ENCODE data around the gene M1AP.

DNA sequence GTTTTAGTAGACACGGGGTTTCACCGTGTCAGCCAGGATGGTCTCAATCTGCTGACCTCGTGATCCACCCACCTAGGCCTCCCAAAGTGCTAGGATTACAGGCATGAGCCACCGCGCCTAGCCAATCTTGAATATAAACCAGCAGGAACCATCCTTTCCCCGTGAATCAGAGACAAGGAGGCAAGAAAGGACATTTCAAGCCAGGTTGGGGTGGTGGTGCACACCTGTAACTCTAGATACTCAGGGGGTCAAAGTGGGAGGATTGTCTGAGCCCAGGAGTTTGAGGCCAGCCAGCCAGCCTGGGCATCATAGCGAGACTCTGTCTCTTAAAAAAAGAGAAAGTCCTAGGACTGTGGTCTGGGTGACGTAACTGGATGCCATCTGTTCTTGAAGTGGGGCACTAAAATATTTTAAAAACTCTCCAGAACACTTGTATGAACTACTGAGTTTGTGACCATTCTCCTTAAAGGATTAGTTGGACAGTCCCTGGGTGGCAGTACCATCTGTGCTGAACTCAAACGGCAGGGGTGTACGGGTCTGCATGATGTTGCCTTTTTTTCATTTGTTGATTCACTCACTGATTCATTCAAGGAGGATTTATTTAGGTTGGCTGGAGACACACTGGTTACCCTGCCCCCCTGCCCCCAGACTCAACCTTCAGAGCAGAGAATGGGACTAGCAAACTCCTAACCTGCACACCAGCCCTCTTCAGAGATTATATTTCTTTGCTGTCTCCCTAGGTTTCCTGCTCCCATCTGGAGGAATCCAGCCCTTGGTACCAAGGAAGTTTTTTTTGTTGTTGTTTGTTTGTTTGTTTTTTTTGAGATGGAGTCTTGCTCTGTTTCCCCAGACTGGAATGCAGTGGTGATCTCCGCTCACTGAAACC lies 136.8 kb downstream of the M1AP start:
- TF ChIP-seq, protein P1, sequence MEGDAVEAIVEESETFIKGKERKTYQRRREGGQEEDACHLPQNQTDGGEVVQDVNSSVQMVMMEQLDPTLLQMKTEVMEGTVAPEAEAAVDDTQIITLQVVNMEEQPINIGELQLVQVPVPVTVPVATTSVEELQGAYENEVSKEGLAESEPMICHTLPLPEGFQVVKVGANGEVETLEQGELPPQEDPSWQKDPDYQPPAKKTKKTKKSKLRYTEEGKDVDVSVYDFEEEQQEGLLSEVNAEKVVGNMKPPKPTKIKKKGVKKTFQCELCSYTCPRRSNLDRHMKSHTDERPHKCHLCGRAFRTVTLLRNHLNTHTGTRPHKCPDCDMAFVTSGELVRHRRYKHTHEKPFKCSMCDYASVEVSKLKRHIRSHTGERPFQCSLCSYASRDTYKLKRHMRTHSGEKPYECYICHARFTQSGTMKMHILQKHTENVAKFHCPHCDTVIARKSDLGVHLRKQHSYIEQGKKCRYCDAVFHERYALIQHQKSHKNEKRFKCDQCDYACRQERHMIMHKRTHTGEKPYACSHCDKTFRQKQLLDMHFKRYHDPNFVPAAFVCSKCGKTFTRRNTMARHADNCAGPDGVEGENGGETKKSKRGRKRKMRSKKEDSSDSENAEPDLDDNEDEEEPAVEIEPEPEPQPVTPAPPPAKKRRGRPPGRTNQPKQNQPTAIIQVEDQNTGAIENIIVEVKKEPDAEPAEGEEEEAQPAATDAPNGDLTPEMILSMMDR (IDR thresholded peaks at IDR 0.05), result no peak
- TF ChIP-seq POLR2AphosphoS5 (IDR thresholded peaks at IDR 0.05; ENCODE audit: insufficient read depth in 1 of 2, low read depth in 1 of 2), result no peak
